GM18909 (cell line): ENCODE data around the gene SERPINA4.
"Not testable (repeated sequence)": the region's sequence is repeated elsewhere in the genome, so short reads cannot be mapped to it uniquely, and the experiment has no call there.

Source experiments
- ATAC-seq: cut with Tn5 transposase; IDR thresholded peaks from one replicate; pipeline ENCODE4 v1.9.1; 2021; ENCODE audit warnings: mild to moderate bottlenecking; ENCODE audit not compliant: unreplicated experiment, poor library complexity

SERPINA4 gene

DNA sequence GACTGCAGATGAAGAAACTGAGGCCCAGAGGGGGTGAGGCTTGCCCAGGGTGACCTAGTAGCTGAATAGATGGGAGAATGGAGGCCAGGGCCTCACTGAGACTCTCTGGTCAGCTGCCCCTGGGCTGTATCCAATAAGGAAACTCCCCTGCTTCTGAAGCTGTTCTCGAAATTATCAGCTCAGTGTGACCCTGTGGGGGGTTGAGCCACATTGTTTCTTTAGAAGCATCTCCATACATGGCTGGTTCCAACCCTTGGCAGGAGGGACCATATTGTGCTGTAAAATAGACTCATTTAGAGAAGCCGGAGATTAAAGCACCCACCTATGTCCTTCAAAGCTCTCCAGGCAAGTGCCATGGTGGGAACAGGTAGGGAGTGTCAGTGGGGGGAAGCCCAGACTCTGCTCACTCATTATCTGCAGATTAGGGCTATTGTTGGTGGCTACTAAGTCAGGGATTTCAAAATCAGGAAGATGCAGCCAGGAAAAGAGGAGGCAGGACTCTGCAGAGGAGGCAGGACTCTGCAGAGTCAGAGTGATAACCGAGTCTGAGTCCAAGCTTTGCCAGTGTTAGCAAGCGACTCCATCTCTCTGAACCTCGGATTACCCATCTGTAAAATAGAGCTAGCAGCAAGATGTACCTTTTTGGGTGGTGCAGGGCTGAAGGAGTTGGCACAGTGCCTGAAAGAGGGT, 23.5 kb downstream of the SERPINA4 start:
- no peak for ATAC-seq

DNA sequence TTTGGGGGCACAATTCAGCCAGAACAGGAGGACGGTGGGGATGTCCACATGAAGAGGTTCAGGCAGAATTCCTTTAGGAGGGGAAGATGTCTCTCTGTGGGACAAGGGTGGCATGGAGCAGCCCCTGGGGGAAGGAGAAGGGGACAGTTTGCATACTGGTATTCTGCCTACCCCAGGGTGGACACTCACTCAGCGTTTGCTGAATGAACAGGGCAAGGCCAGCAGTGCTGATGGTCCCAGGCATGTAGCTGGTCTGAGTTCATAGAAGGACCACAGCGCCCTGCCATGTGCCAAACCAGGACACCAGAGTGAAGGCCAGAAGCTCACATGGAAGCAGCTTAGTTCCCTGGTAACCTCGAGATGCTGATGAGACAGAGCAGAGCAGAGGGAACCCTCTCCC, 25.4 kb downstream of the SERPINA4 start:
- no peak for ATAC-seq

DNA sequence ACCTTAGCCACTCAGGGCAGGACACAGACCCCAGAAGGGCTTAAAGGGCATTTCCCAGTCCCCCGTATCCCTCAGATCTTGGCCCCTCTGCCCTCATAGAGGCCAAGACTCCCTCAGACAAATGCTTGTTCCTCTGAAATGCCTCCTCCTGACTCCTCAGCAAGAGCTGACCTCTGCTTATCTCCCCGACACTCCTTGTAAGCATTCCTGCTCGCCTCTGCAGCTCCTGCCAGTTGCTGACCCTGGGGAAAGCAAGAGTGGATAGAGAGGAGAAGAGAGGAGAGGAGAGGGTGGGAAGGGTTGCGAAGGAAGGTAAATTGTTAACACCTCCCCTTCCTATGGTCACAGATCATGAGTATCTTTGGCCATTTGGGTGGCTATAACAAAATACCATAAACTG, 27.1 kb downstream of the SERPINA4 start:
- no peak for ATAC-seq

DNA sequence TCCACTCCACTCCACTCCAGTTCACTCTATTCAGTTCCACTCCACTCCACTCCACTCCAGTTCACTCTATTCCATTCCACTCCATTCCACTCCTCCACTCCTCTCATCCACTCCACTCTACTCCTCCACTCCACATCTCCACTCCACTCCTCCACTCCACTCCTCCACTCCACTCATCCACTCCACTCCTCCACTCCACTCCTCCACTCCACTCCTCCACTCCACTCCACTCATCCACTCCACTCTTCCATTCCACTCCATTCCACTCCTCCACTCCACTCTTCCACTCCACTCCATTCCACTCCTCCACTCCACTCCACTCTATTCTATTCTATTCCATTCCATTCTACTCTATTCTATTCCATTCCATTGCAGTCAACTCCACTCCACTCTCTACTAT, 29.8 kb downstream of the SERPINA4 start:
- no peak for ATAC-seq

DNA sequence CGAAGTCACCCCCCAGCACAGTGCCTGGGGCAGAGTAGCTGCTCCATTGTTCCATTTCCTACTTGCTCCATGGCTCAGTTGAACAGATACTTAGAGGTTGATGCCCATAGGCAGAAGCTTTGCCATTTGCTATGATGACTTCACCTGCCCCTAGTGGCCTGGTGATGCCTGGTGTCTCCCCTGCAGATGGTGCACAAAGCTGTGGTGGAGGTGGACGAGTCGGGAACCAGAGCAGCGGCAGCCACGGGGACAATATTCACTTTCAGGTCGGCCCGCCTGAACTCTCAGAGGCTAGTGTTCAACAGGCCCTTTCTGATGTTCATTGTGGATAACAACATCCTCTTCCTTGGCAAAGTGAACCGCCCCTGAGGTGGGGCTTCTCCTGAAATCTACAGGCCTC, 30.6 kb downstream of the SERPINA4 start:
- no peak for ATAC-seq

DNA sequence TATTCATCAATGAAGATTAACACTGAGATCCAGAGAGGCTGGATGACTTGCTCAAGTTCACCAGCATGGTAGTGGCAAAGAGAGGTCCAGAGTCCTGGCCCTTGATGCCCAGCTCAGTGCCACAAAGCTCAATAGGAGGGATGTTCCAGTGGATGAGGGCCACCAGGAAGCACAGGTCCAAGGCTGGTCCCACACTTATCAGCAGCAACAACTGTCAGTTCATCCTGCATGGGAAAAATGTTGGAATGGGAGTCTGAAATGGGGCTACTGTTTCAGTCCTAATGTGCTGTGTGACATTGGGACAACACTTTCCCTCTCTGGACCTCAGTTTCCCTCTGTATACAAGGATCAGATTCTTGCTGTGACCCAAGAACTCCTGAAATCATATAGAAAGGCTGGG, 31.2 kb downstream of the SERPINA4 start:
- no peak for ATAC-seq

DNA sequence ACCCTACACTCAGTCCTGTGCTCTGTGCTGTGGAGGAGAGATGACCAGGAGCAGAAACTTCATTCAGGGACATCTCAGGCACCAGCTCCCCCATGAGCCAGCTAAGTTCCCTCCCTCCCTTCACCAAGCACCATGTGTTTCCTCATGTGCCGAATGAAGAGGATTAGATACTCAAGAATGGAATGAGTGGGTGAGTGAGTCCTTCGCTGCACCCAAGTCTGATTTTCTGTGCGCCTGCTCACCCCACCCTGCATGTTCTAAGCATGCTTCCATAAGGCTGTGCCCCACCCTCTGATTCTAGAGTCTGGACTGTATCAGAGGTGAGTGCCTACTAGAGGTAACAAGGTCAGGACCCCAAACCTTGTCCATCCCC, 32.1 kb downstream of the SERPINA4 start:
- no peak for ATAC-seq

DNA sequence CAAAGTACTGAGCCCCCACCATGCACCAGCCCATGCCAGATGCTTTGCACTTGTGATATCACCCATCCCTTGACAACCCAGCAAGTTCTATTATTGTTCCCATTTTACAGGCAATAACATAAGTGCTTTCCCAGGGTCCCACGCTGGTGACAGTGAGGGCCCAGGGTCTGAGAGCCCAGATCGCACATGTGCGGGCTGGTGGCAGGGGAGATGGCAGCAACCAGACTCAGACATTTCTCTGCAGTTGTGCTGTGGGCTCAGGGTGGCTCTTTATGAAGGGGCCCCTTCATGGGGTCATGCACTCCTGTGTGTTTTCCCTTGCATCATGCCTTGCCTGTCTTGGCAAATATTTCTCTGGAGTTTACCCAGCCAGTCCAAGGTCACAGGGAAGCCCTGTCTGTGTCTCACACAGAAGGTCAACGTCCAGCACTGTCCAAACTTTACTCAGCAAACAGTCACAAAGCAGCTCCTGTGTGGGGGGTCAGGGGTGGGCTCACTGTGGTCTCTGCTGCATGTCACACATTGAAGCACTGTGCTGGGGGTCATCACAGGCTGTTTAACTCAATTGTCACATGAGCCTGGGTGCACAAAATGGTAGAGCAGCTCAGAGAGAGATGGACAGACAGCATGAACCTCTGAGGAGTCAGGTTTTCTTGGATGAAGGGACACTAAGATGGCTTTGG, 32.6 kb downstream of the SERPINA4 start:
- ATAC-seq: no peak

DNA sequence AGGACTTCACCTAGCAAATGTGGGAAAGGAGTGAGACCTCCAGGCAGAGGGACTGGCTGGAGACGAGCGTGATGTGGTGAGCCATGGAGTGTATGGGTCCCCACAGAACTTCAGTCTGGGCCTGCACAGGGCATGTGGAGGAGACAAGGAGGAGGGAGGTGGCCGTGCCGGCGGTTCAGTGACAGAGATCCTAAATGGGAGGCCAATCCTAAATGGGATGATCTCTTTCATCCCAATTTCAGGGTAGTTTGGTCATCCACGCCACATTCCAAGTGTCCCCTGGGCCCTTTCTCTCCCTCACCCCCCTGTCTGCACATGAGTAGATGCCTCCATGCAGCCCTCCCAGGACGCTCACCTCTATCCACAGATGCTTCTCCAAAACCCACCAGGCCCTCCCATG, 33.2 kb downstream of the SERPINA4 start:
- ATAC-seq: no peak

DNA sequence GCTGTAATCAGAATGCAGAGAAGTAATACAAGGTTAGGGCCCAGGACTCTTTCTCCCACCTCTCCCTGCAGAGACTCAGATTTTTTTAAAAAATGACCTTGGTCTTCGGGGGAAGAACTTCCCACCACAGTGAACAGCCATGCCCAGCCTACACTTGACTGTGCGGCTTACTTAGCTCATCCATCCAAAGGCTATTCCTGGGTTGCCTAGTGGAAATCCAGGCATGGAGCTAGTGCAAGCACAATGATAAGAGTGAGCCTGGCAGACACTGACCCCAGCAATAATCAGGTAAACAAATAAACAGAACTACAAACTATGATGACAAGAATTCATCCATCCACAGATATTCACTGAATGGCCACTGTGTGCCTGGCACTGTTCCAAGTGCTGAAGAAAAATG, 34.7 kb downstream of the SERPINA4 start:
- ATAC-seq: no peak

DNA sequence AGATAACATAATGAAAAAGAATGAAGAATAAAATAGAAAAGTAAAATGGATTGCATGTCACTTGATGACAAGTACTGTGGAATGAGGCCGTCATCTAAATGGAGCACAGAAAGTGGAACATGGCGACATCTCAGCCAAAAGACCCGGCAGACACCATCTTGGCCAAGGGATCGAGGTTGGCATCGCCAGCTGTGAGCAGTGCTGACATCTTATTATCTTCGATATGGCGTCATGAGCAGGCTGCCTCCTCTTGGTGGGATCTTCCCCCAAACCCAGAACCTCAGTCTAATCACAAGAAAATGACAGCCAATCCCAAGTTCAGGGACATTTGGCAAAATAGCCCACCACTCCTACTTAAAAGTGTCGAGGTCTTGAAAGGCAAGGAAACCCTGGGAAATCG, 35.1 kb downstream of the SERPINA4 start:
- ATAC-seq: no peak

DNA sequence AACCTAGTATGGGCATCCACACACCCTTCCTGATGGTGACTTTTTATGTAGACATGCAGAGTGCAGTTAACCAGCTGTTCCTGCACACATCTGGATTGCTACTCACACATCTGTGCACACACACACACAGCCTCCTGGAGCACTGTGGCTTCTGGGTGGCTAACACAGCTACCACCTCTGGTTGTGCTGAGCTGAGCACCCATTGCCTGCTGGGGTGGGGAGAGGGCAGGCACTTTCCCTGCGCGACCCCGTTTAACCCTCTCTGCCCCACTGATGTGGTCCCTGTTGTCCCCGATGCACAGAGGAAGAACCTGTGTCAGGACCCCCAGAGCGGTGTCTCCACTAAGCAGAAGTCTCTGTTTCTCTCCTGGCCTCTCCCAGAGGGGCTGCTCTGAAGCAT, 36.5 kb downstream of the SERPINA4 start:
- ATAC-seq: no peak

DNA sequence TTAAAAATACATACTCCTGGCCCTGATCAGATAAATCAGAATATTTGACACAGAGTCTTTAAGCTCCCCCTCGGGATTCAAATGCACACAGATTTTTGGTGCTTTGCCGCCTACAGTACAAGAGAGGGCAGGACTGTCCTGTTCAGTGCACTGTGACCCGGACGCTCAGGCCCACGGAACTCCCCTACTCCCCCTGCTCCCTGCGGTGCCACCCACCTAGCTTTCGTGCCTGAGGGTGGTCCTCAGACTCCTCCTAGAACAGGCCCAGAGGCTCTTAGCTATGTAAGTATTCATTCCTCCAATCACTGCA, 37.2 kb downstream of the SERPINA4 start:
- ATAC-seq: no peak

DNA sequence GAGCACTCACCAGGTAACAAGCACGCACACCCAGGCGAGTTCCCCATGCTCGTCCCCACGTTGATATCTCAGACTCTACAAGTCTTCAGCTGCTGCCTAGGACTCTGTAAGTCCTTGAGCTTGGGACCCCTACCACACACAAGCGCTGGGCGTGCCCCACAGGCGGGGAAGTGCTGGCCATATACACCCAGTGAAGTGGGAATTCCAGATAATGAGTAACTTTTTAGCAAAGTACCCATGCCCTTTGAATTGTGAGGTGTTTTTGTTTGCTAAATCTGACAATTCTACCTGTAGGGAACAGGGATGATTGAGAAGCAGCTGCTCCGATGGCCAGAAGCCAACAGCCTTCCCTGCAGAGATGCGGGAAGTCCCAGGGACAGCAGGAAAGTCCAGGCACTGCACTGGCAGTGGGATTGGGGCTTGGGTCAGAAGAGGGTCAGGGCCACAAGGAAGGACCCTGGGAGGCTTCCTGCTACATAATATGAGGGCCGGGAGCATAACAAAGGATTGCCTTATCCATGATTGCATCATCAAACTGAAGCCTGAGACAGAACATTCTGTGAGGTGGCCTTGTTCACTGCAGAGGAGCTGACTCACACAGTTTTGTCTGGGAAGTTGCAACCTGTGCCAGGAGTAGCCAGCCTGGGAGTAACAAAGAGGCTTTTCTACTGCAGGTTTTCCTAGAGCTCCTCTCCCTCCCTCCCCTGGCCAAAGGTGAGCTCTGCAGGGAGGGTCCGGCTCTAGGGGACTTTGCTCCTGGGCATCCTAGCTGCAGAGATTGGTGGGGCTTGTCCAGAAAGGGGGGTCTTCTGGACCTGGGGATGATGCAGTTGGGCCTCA, 37.8 kb downstream of the SERPINA4 start:
- ATAC-seq: no peak

DNA sequence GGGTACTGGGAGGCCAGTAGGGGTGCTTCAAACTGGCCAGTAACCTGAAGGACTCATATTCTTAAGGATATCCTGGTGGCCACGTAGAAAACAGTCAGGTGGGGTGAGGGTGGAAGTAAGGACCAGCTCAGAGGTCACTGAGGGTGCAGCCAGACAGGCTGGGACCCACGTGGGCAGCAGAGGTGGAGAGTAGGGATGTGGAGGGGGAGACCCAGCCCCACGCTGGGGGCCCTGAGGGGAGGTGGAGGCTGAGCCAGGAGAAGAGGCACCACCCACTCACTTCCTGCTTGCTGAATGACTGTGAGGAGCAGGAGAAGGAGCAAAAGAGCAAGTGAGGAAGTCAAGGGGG, 38.4 kb downstream of the SERPINA4 start:
- no peak for ATAC-seq

DNA sequence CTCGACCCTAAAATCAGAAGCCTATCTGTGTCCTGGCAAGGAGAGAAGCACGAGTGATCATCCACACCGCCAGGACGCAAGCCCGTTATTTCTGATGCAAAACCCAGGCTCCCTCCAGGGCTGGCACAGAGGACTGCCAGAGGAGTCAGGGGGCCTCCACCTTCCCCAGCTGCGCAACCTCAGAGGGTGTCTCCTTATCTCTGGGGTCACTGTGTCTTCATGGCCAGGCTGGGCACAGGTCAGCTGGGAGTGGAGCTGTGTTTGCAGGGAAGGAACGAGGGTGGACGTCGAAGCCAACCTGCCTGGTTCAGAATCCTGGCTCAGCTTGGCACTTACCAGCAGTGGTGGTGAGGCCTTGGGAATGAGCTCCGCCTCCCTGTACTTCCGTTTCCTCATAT, 38.9 kb downstream of the SERPINA4 start:
- ATAC-seq: no peak

DNA sequence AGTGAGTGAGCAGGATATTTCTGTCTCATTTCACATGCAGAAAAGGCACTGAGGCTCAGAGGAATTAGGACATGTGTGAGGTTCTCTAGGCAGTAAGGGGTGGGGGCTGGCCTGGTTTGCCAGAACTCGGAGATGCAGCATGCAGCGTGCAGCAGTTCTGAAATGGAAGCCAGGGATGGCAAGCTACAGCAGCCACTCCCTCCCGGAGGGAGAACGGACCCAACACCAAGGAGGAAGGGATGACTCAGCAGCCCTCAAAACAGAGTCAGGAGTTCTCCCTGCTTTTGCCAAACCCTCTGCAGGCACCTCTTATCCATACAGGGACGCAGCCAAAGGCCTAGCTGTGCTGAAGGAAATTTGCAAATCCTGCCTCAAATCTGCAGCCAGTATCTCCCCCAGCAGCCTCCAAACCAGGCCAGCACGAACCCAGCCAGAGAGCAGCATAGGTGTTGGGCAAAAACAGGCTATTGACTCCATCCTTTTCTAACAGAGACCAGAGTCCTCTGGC, 40.7 kb downstream of the SERPINA4 start:
- no peak for ATAC-seq

DNA sequence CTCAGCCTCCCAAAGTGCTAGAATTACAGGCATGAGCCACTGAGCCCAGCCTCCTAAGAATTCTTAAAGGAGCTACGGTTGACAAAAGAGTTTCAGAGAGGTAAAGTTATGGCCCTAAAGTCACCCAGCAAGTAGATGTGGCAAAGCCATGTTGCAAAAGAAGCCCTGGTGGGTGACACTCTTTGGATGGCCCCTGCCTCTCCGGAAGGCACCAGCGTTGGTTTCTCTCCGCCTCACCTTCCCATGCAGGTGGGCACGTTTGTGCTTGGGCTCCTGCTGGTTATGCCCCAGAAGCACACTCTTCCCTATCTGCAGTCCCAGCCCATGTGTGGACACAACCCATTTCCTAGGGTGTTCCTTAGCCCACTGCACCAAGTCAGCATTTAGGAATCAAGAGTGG, 41.5 kb downstream of the SERPINA4 start:
- no peak for ATAC-seq

DNA sequence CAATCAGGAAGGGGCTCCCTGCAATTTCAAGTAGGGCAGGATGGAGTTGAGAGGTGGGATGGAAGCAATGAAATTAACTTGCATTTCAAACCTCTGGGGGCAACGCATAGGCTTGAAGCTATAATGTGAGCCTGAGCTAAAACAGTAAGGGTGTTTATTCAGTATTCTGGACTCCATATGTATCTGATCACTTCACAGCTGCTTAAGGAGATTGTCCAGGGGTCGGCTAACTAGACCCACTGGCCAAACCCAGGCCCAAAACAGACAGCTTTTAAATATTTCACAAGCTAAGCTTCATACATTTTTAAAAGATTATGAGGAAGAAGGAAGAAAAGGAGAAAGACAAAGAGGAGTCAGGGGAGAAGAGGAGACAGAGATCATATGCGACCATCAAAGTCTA, 44.1 kb downstream of the SERPINA4 start:
- ATAC-seq: no peak

DNA sequence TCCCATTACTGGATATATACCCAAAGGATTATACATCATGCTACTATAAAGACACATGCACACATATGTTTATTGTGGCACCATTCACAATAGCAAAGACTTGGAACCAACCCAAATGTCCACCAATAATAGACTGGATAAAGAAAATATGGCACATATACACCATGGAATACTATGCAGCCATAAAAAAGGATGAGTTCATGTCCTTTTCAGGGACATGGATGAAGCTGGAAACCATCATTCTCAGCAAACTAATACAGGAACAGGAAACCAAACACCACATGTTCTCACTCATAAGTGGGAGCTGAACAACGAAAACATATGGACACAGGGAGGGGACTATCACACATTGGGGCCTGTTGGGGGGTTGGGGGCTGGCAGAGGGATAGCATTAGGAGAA, 47.7 kb downstream of the SERPINA4 start:
- ATAC-seq: not testable (repeated sequence)

DNA sequence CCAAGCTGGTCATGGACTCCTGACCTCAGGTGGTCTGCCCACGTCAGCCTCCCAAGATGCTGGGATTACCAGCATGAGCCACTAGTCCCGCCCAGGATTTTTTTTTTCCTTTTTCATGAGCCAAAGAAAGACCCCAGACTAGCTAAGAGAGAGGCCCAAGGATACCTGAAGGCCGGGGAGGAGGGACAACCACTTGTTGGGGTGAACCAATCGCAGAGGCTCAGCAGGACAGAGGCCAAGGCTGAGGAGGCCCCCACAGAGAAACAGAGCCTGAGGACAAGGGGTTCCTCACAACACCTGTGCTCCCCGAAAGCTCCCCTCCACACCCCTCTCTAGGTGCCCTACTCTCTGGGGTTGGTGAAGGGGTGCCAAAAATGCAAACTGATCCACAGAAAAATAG, 49.9 kb downstream of the SERPINA4 start:
- no peak for ATAC-seq

DNA sequence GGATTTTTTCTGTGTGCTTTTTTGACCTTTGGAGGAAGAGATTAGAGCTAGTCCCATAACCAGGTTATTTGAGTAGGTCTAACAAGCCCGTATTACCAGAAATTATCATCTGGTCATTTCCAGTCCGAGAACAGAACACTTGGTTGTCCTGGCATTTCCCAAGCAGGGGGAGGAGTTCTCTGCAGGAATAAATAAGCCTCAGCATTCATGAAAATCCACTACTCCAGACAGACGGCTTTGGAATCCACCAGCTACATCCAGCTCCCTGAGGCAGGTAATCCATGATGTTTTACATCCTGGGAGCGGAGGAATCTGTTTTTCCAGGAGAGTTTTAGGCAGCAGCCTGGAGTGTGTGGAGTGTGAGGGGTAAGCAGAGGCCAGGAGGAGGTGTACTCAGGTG, 50.9 kb downstream of the SERPINA4 start, which contains the start of gene SERPINA3:
TSS of gene SERPINA3 (plus strand) at position 218 of the 400 bp plus-strand sequence. CDS start 2,051 bp downstream, outside the sequence.
- no peak for ATAC-seq
